SK-N-SH (cell line): ENCODE measurements around the gene DHRS12. TPM values are rescaled to one million over a fixed set of nuclear protein-coding genes. Genes with fewer than 3 reads are reported as not detected.

ENCODE experiments used
- CTCF ChIA-PET: fragments of 300-600, 350-600 bp; formaldehyde crosslinking; extraction: SDS; loops from one replicate; lab custom pipeline; 2021; lab: Yijun Ruan, JAX
- POLR2A ChIA-PET: fragments of 350-600 bp; sonication (Branson Sonifier 250); formaldehyde crosslinking; extraction: SDS; loops from one replicate; lab custom pipeline; 2020; ENCODE audit warnings: antibody characterized with exemption, inconsistent platforms; lab: Yijun Ruan, JAX
- DNase-seq: peaks from one replicate; pipeline ENCODE4 v3.0.0; 2012
- H2AFZ ChIP-seq: fragments of 200-600 bp; sonication (generic); 2 replicates; pipeline ENCODE4 v1.8.1; 2016; ENCODE audit warnings: antibody characterized with exemption, mild to moderate bottlenecking, low read depth
- H3F3A ChIP-seq: fragments of 200-600 bp; sonication (generic); replicated peaks from 2 replicates; pipeline ENCODE3; 2016; ENCODE audit warnings: antibody characterized with exemption, mild to moderate bottlenecking; ENCODE audit not compliant: insufficient read depth
- H3K27ac ChIP-seq, 2 experiments: fragments of 200-500 bp in 1 of 2; fragments of 200-600 bp in 1 of 2; sonication (Bioruptor generic) in 1 of 2; sonication (generic), shearing (Covaris generic) in 1 of 2; 2 replicates each; pipeline versions ENCODE4 v1.5.1 to v1.6.1; 2014 to 2016; ENCODE audit warnings: low read depth in 2 of 2, inconsistent platforms in 1 of 2, low read length in 1 of 2, mild to moderate bottlenecking in 1 of 2, mixed read lengths in 1 of 2
- H3K27me3 ChIP-seq: fragments of 200-600 bp; sonication (generic), shearing (Covaris generic); 2 replicates; pipeline ENCODE4 v1.6.1; 2016; ENCODE audit warnings: mixed run types; ENCODE audit not compliant: insufficient read depth
- H3K36me3 ChIP-seq, 2 experiments: fragments of 200-500 bp in 1 of 2; fragments of 200-600 bp in 1 of 2; sonication (Bioruptor generic) in 1 of 2; sonication (generic) in 1 of 2; replicated peaks in 1 of 2; 2 replicates each; pipeline versions ENCODE3 to v1.5.1; 2014 to 2016; ENCODE audit warnings: low read length in 1 of 2, mild to moderate bottlenecking in 1 of 2; ENCODE audit not compliant: insufficient read depth in 2 of 2, control insufficient read depth in 1 of 2
- H3K4me1 ChIP-seq, 2 experiments: fragments of 200-500 bp in 1 of 2; fragments of 200-600 bp in 1 of 2; sonication (Bioruptor generic) in 1 of 2; sonication (generic), shearing (Covaris generic) in 1 of 2; 2 replicates each; pipeline versions ENCODE4 v1.5.1 to v1.6.1; 2014 to 2016; ENCODE audit warnings: low read depth in 1 of 2, low read length in 1 of 2, mixed run types in 1 of 2; ENCODE audit not compliant: insufficient read depth in 2 of 2, control insufficient read depth in 1 of 2
- H3K4me2 ChIP-seq: fragments of 200-600 bp; sonication (generic), shearing (Covaris generic); 2 replicates; pipeline ENCODE4 v1.6.1; 2017; ENCODE audit warnings: mixed run types
- H3K4me3 ChIP-seq, 2 experiments: fragments of 200-500 bp in 1 of 2; fragments of 200-600 bp in 1 of 2; sonication (Bioruptor generic) in 1 of 2; sonication (generic), shearing (Covaris generic) in 1 of 2; 2 replicates each; pipeline versions ENCODE4 v1.5.1 to v1.8.1; 2014 to 2016; ENCODE audit warnings: low read depth in 2 of 2, inconsistent platforms in 1 of 2, low read length in 1 of 2, mild to moderate bottlenecking in 1 of 2, mixed read lengths in 1 of 2, moderate library complexity in 1 of 2
- H3K79me2 ChIP-seq: fragments of 200-600 bp; sonication (generic); 2 replicates; pipeline ENCODE4 v1.8.1; 2017; ENCODE audit warnings: mild to moderate bottlenecking; ENCODE audit not compliant: insufficient read depth
- H3K9ac ChIP-seq: fragments of 200-600 bp; sonication (generic); 2 replicates; pipeline ENCODE4 v1.6.1; 2017; ENCODE audit warnings: mixed run types
- H3K9me2 ChIP-seq: fragments of 200-600 bp; sonication (generic); 2 replicates; pipeline ENCODE4 v1.6.1; 2017; ENCODE audit warnings: mixed run types
- H3K9me3 ChIP-seq: fragments of 200-600 bp; sonication (generic); 2 replicates; pipeline ENCODE4 v1.6.1; 2017; ENCODE audit warnings: mixed run types, mild to moderate bottlenecking, moderate library complexity
- H4K20me1 ChIP-seq: fragments of 200-600 bp; sonication (generic); 2 replicates; pipeline ENCODE4 v1.6.1; 2017; ENCODE audit warnings: mild to moderate bottlenecking, mixed run types; ENCODE audit not compliant: insufficient read depth
- CTCF ChIP-seq: fragments of 200-600 bp; sonication (generic); IDR thresholded peaks from 2 replicates; pipeline ENCODE4 v1.6.1; 2017; ENCODE audit warnings: antibody characterized with exemption, mild to moderate bottlenecking, moderate library complexity
- EP300 ChIP-seq, 2 experiments: IDR thresholded peaks; 2 replicates each; pipeline versions ENCODE4 v1.4.0 to v1.6.1; 2012; ENCODE audit warnings: borderline replicate concordance in 1 of 2, low read depth in 1 of 2, low read length in 1 of 2
- EZH2phosphoT487 ChIP-seq: fragments of 200-600 bp; sonication (generic); IDR thresholded peaks from 2 replicates; pipeline ENCODE4 v1.6.1; 2017; ENCODE audit warnings: low read depth, mixed run types, mild to moderate bottlenecking, antibody characterized with exemption, moderate library complexity, borderline replicate concordance
- FOXJ3 ChIP-seq: sonication (generic); formaldehyde crosslinking; IDR thresholded peaks from 2 replicates; pipeline ENCODE4 v1.5.1; 2020; ENCODE audit warnings: mild to moderate bottlenecking, missing genetic modification reagents
- FOXM1 ChIP-seq: IDR thresholded peaks from 2 replicates; pipeline ENCODE4 v1.4.0; 2012; ENCODE audit warnings: low read depth, mild to moderate bottlenecking
- JUND ChIP-seq: IDR thresholded peaks from 2 replicates; pipeline ENCODE4 v1.4.0; 2012
- MAX ChIP-seq: IDR thresholded peaks from 2 replicates; pipeline ENCODE4 v1.4.0; 2012; ENCODE audit warnings: low read depth
- MEF2A ChIP-seq: IDR thresholded peaks from 2 replicates; pipeline ENCODE4 v1.4.0; 2012; ENCODE audit warnings: low read depth, borderline replicate concordance
- NFIC ChIP-seq: IDR thresholded peaks from 2 replicates; pipeline ENCODE4 v1.4.0; 2012; ENCODE audit warnings: borderline replicate concordance
- NRF1 ChIP-seq: IDR thresholded peaks from 2 replicates; pipeline ENCODE4 v1.6.1; 2012; ENCODE audit warnings: low read depth, mild to moderate bottlenecking, low read length
- POLR2AphosphoS5 ChIP-seq: IDR thresholded peaks from 2 replicates; pipeline ENCODE4 v1.6.1; 2012; ENCODE audit warnings: low read depth, low read length
- RAD21 ChIP-seq: IDR thresholded peaks from 2 replicates; pipeline ENCODE4 v1.6.1; 2012; ENCODE audit warnings: mild to moderate bottlenecking, low read length
- RCOR1 ChIP-seq: fragments of 150-350 bp; IDR thresholded peaks from 2 replicates; pipeline ENCODE4 v1.6.1; 2017; ENCODE audit warnings: antibody characterized with exemption, low read length
- REST ChIP-seq: IDR thresholded peaks from 2 replicates; pipeline ENCODE4 v1.6.1; 2012; ENCODE audit warnings: mild to moderate bottlenecking, low read depth, low read length, moderate library complexity
- SIN3A ChIP-seq: IDR thresholded peaks from 2 replicates; pipeline ENCODE4 v1.6.1; 2012; ENCODE audit warnings: low read depth, mild to moderate bottlenecking, low read length, moderate library complexity, borderline replicate concordance
- TCF12 ChIP-seq: IDR thresholded peaks from 2 replicates; pipeline ENCODE4 v1.4.0; 2012
- TEAD4 ChIP-seq: IDR thresholded peaks from 2 replicates; pipeline ENCODE4 v1.4.0; 2012; ENCODE audit warnings: mild to moderate bottlenecking, borderline replicate concordance; ENCODE audit not compliant: insufficient read depth
- USF1 ChIP-seq: IDR thresholded peaks from 2 replicates; pipeline ENCODE4 v1.4.0; 2012; ENCODE audit warnings: low read depth, borderline replicate concordance
- YY1 ChIP-seq: IDR thresholded peaks from 2 replicates; pipeline ENCODE4 v1.4.0; 2012; ENCODE audit warnings: low read depth, mild to moderate bottlenecking
- WGBS: methylation state at CpG from one replicate; pipeline ENCODE4 v1.1.6; 2017; ENCODE audit warnings: low lambda C conversion rate; 5-methylcytosine and 5-hydroxymethylcytosine counted together
- polyA plus RNA-seq, 3 experiments: library from polyadenylated mRNA; depleted of rRNA; stranded (reverse); fragments of >200 nt; gene quantifications; 2 replicates each; pipeline ENCODE4 v1.2.3, GENCODE V29; 2012

DHRS12 gene
- polyA plus RNA-seq, 1 of the 3 experiments (the other 2 are of a cell fraction): 9.6 TPM

- CTCF ChIA-PET: interaction anchor here (1.6 kb wide), 1 partner anchor 69 kb away, joined by 4 read pairs; no protein-coding TSS in a partner anchor
- no peak overlapping the region for H2AFZ ChIP-seq
- peaks cover 16% of the 10 kb centered on the region for H3F3A ChIP-seq
- no peak for TF ChIP-seq RCOR1
- no peak for TF ChIP-seq MEF2A
- no peak for TF ChIP-seq TCF12
- no peak for TF ChIP-seq TEAD4
- no peak for TF ChIP-seq NRF1
- no peak for TF ChIP-seq JUND
- no peak for TF ChIP-seq RAD21
- TF ChIP-seq, all 33 proteins: peak for 0
- 74% methylated on average over 4 of the region's 4 CpGs for WGBS
- peaks cover 16 to 33% of the 10 kb centered on the region in 2 experiments for H3K4me1 ChIP-seq
- POLR2A ChIA-PET: no interaction called here
- no peaks in the 10 kb centered on the region for H4K20me1 ChIP-seq
- no peaks in the 10 kb centered on the region for H3K9me2 ChIP-seq
- no peak for DNase-seq
- H3K36me3 ChIP-seq: peaks cover 8 to 13% of the 10 kb centered on the region in 2 experiments
- H3K4me2 ChIP-seq: no peak overlapping the region
- H3K27me3 ChIP-seq: no peaks in the 10 kb centered on the region
- no peak overlapping the region for H3K9ac ChIP-seq
- H3K9me3 ChIP-seq: no peaks in the 10 kb centered on the region
- H3K4me3 ChIP-seq: no peak overlapping the region
- peak overlapping the region in 1 of 2 experiments; percentile 91; a peak in 1 of 4 replicates for H3K27ac ChIP-seq
- H3K79me2 ChIP-seq: peaks cover 9% of the 10 kb centered on the region; the same call in 1 of the 2 replicates
Measured at GRCh38 chr13:51728275-51728673, 75.7 kb downstream of the DHRS12 start.

- ChIA-PET POLR2A (no interaction called here), CTCF (no interaction called here)
- H2AFZ ChIP-seq: no peak overlapping the region
- no peaks in the 10 kb centered on the region for H3K9me3 ChIP-seq
- H3K27ac ChIP-seq: peak overlapping the region in 1 of 2 experiments; percentile 76; a peak in 2 of 4 replicates
- no peak overlapping the region for H3K9ac ChIP-seq
- H4K20me1 ChIP-seq: no peaks in the 10 kb centered on the region
- no peak overlapping the region for H3K4me3 ChIP-seq
- no peaks in the 10 kb centered on the region for H3K9me2 ChIP-seq
- peaks cover 16% of the 10 kb centered on the region for H3F3A ChIP-seq
- no peaks in the 10 kb centered on the region for H3K27me3 ChIP-seq
- peaks cover 16 to 31% of the 10 kb centered on the region in 2 experiments for H3K4me1 ChIP-seq
- no peak overlapping the region for H3K4me2 ChIP-seq
- H3K79me2 ChIP-seq: peaks cover 9% of the 10 kb centered on the region; the same call in 1 of the 2 replicates
- peaks cover 8 to 18% of the 10 kb centered on the region in 2 experiments for H3K36me3 ChIP-seq
- DNase-seq: no peak
- 97% methylated on average over 8 of the region's 8 CpGs for WGBS
- TF ChIP-seq YY1 (no peak), MAX (no peak), FOXM1 (no peak), NFIC (no peak), MEF2A (no peak), EP300 (IDR thresholded peaks at IDR 0.05; ENCODE audit: borderline replicate concordance in 1 of 2, low read depth in 1 of 2, low read length in 1 of 2) (no peak), SIN3A (no peak), USF1 (no peak), JUND (no peak), CTCF (no peak), EZH2phosphoT487 (no peak), REST (no peak), FOXJ3 (CRISPR knock-in tag) (no peak), POLR2AphosphoS5 (no peak)
Measured at GRCh38 chr13:51727634-51728274, 76.2 kb downstream of the DHRS12 start.
